ENCODE measurements around the gene GJD2.

GJD2 gene

GRCh38 chr15:34754674-34755418 lies at the start of gene GJD2:
Gene GJD2, minus strand, starts transcription at chr15:34754998. Its CDS starts 510 bp downstream, at chr15:34754488.
- H3K4me3 ChIP-seq (ENCODE audit: low read depth, low read length): peak within 1 kb of the TSS; percentile 57

- H3K4me3 ChIP-seq (ENCODE audit: low read depth, low read length): no peak overlapping the region
Measured at GRCh38 chr15:34804113-34804512, 49.3 kb upstream of the GJD2 start.

- no peak overlapping the region for H3K4me3 ChIP-seq (ENCODE audit: low read depth, low read length)
Measured at GRCh38 chr15:34802803-34803750, 48.3 kb upstream of the GJD2 start.

DNA sequence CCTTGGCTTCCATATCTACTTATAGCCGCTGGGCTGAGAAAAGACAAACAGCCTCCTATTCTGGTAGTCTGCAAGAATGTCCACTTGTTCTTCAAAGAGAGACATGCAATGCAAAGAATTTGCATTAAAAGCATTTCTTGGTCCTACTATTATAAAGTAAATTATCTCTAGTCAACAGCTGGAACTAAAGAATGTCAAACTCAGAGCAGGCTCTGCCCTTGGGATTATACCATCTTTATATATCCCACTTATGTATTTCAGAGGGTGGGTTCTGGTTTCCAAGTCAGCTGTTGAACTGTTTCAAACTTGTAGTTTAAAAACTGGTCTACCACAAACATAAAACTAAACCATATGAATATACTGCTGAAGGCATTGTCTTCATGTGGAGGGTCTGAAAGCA lies 47.6 kb upstream of the GJD2 start:
- H3K4me3 ChIP-seq (ENCODE audit: low read depth, low read length): no peak overlapping the region

DNA sequence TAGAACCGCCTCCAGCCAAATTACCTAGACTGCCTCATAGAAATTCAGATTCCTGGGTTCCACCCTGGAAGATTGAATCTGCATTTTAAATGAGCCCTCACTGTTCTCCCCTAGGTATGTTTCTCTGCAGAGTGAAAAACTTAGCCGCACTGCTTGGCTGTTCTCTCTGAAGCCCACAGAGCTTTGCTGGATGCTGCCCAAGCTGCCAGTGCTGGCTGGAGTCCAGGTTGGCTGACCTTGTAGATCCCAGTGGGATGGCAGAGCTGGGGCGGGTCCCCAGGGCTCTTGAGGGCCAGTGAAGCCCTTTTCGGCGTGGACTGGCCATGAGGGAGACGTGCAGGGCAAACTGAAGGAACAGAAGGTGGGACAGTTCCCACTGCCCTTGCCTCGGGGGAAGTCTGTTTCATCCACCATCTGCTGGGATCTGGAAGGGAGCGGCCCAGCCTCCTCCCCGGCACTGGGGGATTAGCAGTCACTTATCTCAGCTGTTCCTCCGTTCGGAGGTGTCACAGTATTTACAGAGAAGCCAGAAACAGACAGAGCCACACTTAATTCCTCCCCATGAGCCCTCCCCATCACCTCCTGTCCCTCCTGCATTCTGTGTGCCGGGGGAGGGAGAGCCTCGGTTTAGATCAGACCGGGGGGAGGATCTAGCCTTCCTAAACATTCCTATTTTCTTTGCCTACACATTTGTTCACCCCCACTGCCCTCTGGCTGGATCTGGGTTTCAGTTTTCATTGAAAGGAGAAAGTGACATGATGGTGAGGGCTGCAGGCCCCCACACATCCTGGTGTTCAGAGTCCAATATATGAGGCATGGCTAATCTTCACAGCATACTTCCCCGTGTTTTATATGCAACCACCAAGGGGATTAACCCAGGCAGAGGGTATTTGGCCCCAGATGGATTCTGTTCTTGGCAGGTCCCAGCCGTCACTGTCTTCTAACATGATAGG lies 44.6 kb upstream of the GJD2 start:
- H3K4me3 ChIP-seq (ENCODE audit: low read depth, low read length): no peak overlapping the region

- no peak overlapping the region for H3K4me3 ChIP-seq (ENCODE audit: low read depth, low read length)
Measured at GRCh38 chr15:34796847-34797435, 42.1 kb upstream of the GJD2 start.

GRCh38 chr15:34795267-34796081 lies 40.7 kb upstream of the GJD2 start, which contains the start of gene ACTC1:
Gene ACTC1, minus strand, starts transcription at chr15:34795549. Its CDS starts 741 bp downstream, at chr15:34794808.
- peak within 1 kb of the TSS; percentile 27 for H3K4me3 ChIP-seq (ENCODE audit: low read depth, low read length)

DNA sequence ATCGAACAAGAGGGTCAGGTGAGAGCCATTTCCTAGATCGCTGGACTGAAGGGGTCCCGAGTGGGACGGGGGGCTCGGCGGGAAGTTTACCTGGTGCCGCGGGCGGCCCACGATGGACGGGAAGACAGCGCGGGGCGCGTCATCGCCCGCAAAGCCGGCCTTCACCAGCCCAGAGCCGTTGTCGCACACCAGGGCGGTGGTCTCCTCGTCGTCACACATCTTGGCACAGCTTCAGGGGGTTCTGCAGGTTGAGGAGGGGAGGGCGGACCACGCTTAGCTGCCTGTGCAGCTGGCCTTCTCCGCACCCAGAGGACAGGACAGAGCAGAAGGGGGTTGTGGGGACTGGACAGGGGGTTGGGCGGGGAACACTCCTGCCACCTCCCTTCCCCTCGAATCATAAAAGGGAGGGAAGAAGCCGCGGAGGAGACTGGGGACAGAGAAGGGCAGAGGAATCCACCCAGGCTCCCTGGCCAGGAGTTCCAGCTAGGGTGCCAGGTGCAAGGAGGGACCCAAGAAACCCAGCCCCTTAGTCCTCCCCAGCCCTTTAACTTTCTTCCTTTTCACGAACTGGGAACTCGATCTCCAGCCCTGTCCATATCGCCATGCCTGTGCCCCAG lies 39.9 kb upstream of the GJD2 start:
- H3K4me3 ChIP-seq (ENCODE audit: low read depth, low read length): peak overlapping the region; percentile 27

- H3K4me3 ChIP-seq (ENCODE audit: low read depth, low read length): no peak overlapping the region
Measured at GRCh38 chr15:34793901-34794300, 39.1 kb upstream of the GJD2 start.

- no peak overlapping the region for H3K4me3 ChIP-seq (ENCODE audit: low read depth, low read length)
Measured at GRCh38 chr15:34793071-34793470, 38.3 kb upstream of the GJD2 start.

- no peak overlapping the region for H3K4me3 ChIP-seq (ENCODE audit: low read depth, low read length)
Measured at GRCh38 chr15:34791701-34792100, 36.9 kb upstream of the GJD2 start.

- H3K4me3 ChIP-seq (ENCODE audit: low read depth, low read length): no peak overlapping the region
Measured at GRCh38 chr15:34790121-34790520, 35.3 kb upstream of the GJD2 start.

- H3K4me3 ChIP-seq (ENCODE audit: low read depth, low read length): no peak overlapping the region
Measured at GRCh38 chr15:34789326-34789725, 34.5 kb upstream of the GJD2 start.

- H3K4me3 ChIP-seq (ENCODE audit: low read depth, low read length): no peak overlapping the region
Measured at GRCh38 chr15:34786206-34786605, 31.4 kb upstream of the GJD2 start.

GRCh38 chr15:34783991-34784390 lies 29.2 kb upstream of the GJD2 start:
- H3K4me3 ChIP-seq (ENCODE audit: low read depth, low read length): no peak overlapping the region

GRCh38 chr15:34783431-34783830 lies 28.6 kb upstream of the GJD2 start:
- no peak overlapping the region for H3K4me3 ChIP-seq (ENCODE audit: low read depth, low read length)

DNA sequence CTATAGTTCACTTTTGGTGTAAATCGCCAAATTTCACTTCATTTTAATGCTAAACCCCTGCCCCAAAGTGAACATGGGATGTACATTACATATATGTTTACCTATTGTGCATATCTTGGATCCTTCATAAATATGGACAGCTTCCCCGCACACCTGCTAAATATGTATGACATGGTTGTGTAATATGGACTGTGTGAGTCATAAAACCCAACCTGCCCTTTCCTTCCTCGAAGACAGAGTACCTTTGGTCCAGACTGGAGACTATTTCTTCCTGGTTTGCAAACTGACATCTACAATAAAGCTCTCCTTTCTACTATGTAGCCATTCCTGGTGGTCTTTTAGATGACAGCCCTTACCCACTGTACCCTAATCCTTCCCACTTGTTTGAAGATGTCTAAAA lies 28.1 kb upstream of the GJD2 start:
- H3K4me3 ChIP-seq (ENCODE audit: low read depth, low read length): no peak overlapping the region

DNA sequence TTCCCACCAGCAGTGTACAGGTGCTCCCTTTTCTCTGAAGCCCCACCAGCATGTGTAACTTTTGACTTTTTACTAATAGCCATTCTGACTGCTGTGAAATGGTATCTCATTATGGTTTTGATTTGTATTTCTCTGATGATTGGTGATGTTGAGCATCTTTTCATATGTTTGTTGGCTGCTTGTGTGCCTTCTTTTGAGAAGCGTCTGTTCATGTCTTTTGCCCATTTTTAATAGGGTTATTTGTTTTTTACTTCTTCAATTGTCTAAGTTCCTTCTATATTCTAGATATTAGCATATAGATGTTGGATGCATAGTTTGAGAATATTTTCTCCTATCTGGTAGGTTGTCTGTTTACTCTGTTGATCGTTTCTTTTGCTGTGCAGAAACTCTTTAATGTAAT lies 25.9 kb upstream of the GJD2 start:
- H3K4me3 ChIP-seq (ENCODE audit: low read depth, low read length): no peak overlapping the region

GRCh38 chr15:34776606-34777105 lies 21.9 kb upstream of the GJD2 start:
- H3K4me3 ChIP-seq (ENCODE audit: low read depth, low read length): no peak overlapping the region

All from iPS-11a (cell line).